ENCODE measurements around the gene GATAD2A. TPM values are rescaled to one million over a fixed set of nuclear protein-coding genes. Genes with fewer than 3 reads are reported as not detected.

The GATAD2A gene
- polyA plus RNA-seq, 1 donor (not counting 4 experiments of a cell fraction or from before 2014, with no cell fraction given), result 28.4 TPM

DNA sequence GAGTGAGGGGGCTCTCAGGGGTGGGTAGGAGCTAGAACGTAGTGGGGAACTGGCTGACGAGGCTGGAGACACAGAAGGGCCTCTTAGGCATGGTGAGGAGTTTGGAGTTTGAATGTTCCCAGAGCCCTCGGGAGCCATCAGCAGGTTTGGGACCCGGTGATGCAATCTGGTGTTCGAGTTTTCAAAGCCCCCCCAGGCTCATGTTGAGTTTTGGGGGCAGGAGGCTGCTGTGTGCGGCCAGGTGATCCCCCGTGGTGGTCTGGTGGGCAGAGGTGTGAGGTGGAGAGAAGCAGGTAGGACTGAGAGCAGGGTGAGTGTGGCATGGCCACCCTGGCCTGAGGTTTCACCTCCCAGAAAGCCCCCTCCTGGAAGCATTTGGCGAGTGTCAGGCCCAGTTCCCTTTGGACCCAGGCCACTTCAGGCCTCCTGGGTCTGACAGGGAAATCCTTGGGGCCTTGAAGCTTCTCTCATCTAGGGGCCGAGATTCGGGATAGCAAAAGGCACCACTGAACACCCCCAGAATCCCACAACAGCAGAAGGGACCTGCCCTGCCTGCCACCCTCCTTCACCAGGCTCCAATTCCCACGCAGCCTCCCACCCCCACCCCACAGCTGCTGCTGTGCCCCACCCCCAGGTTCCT is 124.4 kb downstream of the GATAD2A start:
- no peak overlapping the region for H3K9ac ChIP-seq (ENCODE audit: control insufficient read depth, extremely low read depth, insufficient read depth, low read length)
- H3K27ac ChIP-seq (ENCODE audit: control insufficient read depth, insufficient read depth, low read length), result no peak overlapping the region
- dilution Hi-C loops (cut with MboI; ENCODE audit: extremely low pct_ligation_motif_present, low sequenced_read_pairs), result no loop called here
- no peak overlapping the region for H2AFZ ChIP-seq (ENCODE audit: control insufficient read depth, low read length)
- H3K27me3 ChIP-seq (ENCODE audit: control insufficient read depth, extremely low read depth, insufficient read depth, low read length), result no peaks in the 10 kb centered on the region
- H3K9me1 ChIP-seq (ENCODE audit: control insufficient read depth, extremely low read depth, insufficient read depth, low read length), result no peaks in the 10 kb centered on the region
- no peak for DNase-seq (ENCODE audit: low read depth, low spot score)
- no peak overlapping the region for H3K4me3 ChIP-seq (ENCODE audit: control insufficient read depth in 2 of 3, extremely low read depth in 1 of 3, insufficient read depth in 2 of 3, low read depth in 1 of 3, low read length in 3 of 3)
- H3K4me2 ChIP-seq (ENCODE audit: control insufficient read depth, extremely low read depth, insufficient read depth, low read depth, low read length), result no peak overlapping the region
- peaks cover 2% of the 10 kb centered on the region for H3K4me1 ChIP-seq (ENCODE audit: control insufficient read depth, extremely low read depth, insufficient read depth, low read length)
- peaks cover under 1% of the 10 kb centered on the region for H3K79me2 ChIP-seq (ENCODE audit: control insufficient read depth, insufficient read depth, low read length)
- no peaks in the 10 kb centered on the region for H3K9me3 ChIP-seq (ENCODE audit: control insufficient read depth, low read depth, low read length)
- no peak for TF ChIP-seq EZH2 (IDR thresholded peaks at IDR 0.05; ENCODE audit: low read length)
- TF ChIP-seq CTCF (optimal IDR thresholded peaks at IDR 0.05 in 1 of 3, IDR thresholded peaks at IDR 0.05 in 1 of 3, conservative IDR thresholded peaks at IDR 0.05 in 1 of 3; ENCODE audit: extremely low read depth in 1 of 3, insufficient read depth in 2 of 3, low read length in 3 of 3), result no peak
- no peaks in the 10 kb centered on the region for H4K20me1 ChIP-seq (ENCODE audit: control insufficient read depth, extremely low read depth, insufficient read depth, low read length)
- peaks cover 0 to 15% of the 10 kb centered on the region in 2 experiments for H3K36me3 ChIP-seq (ENCODE audit: control insufficient read depth in 2 of 2, extremely low read depth in 1 of 2, insufficient read depth in 2 of 2, low read length in 2 of 2)
- no peak for FAIRE-seq

DNA sequence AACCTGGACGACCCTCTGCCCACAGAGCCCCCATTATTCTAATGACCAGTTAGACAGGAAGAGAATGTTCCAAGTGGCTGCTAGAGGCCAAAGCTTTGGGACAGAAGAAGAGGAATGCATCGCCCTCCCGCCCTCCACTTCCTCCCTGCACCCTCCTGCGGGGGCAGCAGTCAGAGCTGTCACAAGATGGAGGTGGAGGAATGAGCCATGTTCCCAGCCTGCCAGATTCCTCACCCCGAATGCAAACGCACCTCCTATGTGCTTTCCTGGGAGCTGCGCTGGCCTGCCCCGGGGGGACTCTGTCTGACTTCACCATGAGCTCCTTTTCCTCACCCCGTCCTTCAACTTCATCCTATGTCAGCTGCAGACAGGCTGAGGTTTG is 124.9 kb downstream of the GATAD2A start:
- Histone ChIP-seq H3K79me2 (ENCODE audit: control insufficient read depth, insufficient read depth, low read length) (no peaks in the 10 kb centered on the region), H3K4me3 (ENCODE audit: control insufficient read depth in 2 of 3, extremely low read depth in 1 of 3, insufficient read depth in 2 of 3, low read depth in 1 of 3, low read length in 3 of 3) (no peak overlapping the region), H2AFZ (ENCODE audit: control insufficient read depth, low read length) (no peak overlapping the region), H3K9ac (ENCODE audit: control insufficient read depth, extremely low read depth, insufficient read depth, low read length) (no peak overlapping the region), H3K4me2 (ENCODE audit: control insufficient read depth, extremely low read depth, insufficient read depth, low read depth, low read length) (no peak overlapping the region), H3K27ac (ENCODE audit: control insufficient read depth, insufficient read depth, low read length) (no peak overlapping the region), H3K9me1 (ENCODE audit: control insufficient read depth, extremely low read depth, insufficient read depth, low read length) (no peaks in the 10 kb centered on the region), H3K4me1 (ENCODE audit: control insufficient read depth, extremely low read depth, insufficient read depth, low read length) (peaks cover 2% of the 10 kb centered on the region), H3K9me3 (ENCODE audit: control insufficient read depth, low read depth, low read length) (no peaks in the 10 kb centered on the region), H3K36me3 (ENCODE audit: control insufficient read depth in 2 of 2, extremely low read depth in 1 of 2, insufficient read depth in 2 of 2, low read length in 2 of 2) (peaks cover 0 to 15% of the 10 kb centered on the region in 2 experiments), H4K20me1 (ENCODE audit: control insufficient read depth, extremely low read depth, insufficient read depth, low read length) (no peaks in the 10 kb centered on the region), H3K27me3 (ENCODE audit: control insufficient read depth, extremely low read depth, insufficient read depth, low read length) (no peaks in the 10 kb centered on the region)
- FAIRE-seq, result no peak
- dilution Hi-C loops (cut with MboI; ENCODE audit: extremely low pct_ligation_motif_present, low sequenced_read_pairs), result no loop called here
- peak in 1 of 3 experiments; percentile 4 for TF ChIP-seq CTCF (optimal IDR thresholded peaks at IDR 0.05 in 1 of 3, IDR thresholded peaks at IDR 0.05 in 1 of 3, conservative IDR thresholded peaks at IDR 0.05 in 1 of 3; ENCODE audit: extremely low read depth in 1 of 3, insufficient read depth in 2 of 3, low read length in 3 of 3)
- TF ChIP-seq EZH2 (IDR thresholded peaks at IDR 0.05; ENCODE audit: low read length), result no peak
- DNase-seq (ENCODE audit: low read depth, low spot score), result no peak
